GM21390 (cell line): ENCODE data around the gene HAPSTR1.
"Not testable (repeated sequence)": the region's sequence is repeated elsewhere in the genome, so short reads cannot be mapped to it uniquely, and the experiment has no call there.

Experiments
- ATAC-seq: cut with Tn5 transposase; IDR thresholded peaks from one replicate; pipeline ENCODE4 v1.9.1; 2021; ENCODE audit not compliant: unreplicated experiment

HAPSTR1 gene

DNA sequence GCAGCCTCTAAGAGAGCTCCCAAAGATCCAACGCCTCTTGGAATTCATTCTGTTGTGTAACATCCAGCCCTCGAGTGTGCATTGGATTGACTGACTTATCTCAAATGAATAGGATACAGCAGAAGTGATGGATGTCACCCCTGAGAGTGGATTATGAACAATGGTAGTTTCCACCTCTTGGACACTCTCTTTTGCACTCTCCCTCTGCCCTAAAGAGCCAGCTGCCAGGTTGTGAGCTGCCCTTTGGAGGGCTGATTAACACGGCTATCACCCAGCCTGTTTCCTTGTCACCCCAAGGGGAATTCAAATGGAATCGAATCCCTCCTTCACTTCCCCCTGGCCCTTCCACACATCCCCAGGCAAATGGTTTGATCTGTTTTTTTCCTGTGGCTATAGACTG is 21.2 kb upstream of the HAPSTR1 start:
- ATAC-seq = no peak

DNA sequence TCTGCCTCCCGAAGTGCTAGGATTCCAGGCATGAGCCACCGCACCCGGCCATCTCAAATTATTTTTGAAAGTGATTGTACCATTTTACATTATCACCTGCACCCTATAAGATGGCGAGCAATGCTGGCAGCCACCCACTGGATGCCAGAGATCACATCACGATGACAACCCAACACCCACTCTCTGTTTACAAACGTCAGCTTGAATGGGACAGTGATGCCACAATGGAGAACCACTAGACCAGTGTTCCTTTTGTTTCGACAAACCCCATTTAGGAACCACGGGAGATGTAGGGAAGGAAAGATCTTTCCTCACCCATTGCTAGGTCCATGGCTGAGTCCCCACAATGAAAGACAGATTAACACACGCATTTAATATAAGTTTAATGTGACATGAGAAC is 20.1 kb upstream of the HAPSTR1 start:
- ATAC-seq = no peak

DNA sequence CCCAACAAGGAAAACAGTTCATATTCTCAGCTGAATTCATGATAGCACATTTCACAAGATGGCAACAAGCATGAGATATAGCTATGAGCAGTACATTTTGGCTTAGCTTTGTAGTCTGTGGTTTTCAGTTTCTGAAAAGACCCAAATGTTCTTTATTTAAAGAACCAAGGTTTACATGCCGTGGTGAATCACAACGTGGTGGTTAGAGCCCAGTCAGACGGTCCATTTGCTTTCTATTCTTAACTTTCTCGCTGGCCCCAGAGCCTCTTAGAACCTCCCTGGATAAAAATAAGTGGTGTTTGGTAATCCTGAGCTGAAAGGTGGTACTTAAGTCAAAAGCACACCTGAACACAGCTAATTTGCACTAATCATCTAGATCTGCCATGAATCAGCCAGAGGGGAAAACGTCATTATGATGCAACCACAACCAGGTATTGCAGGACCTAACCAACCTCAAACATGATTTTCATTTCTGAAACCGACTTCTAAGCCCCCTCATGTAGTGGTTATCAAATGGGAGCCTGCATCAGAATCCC is 18.6 kb upstream of the HAPSTR1 start:
- peak; percentile 75 for ATAC-seq

DNA sequence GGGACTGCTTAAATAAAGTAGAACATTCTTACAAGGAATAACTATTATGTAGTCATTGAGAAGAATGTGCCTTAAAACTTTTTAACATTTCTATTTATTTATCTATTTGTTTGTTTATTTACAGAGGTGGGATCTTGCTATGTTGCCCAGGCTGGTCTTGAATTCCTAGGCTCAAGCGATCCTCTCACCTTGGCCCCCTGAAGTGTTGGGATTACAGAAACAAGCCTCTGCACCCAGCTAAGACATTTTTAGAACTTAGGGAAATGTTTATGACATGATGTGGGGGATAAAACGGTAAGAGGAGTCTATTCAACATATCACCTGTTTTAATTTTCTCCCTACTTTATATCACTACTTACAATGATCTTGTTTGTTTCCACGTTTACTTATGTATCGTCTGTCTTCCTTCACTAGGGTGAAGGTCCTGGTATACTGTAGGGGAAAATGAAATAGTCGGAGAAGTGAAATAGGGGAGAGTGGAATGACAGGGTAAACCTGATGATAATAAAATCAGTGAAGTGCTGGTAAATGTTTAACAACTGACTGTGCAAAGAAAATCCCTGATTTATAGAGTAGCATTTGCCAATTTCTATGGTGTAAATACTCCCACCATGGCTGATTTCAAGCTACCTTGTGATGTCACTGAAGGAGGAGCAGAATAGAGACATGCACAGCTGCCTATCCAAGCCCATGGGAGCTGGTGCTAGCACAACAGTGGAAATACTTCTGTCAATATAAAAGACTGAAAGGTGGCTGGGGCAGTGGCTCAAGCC is 16.0 kb upstream of the HAPSTR1 start:
- ATAC-seq = no peak

DNA sequence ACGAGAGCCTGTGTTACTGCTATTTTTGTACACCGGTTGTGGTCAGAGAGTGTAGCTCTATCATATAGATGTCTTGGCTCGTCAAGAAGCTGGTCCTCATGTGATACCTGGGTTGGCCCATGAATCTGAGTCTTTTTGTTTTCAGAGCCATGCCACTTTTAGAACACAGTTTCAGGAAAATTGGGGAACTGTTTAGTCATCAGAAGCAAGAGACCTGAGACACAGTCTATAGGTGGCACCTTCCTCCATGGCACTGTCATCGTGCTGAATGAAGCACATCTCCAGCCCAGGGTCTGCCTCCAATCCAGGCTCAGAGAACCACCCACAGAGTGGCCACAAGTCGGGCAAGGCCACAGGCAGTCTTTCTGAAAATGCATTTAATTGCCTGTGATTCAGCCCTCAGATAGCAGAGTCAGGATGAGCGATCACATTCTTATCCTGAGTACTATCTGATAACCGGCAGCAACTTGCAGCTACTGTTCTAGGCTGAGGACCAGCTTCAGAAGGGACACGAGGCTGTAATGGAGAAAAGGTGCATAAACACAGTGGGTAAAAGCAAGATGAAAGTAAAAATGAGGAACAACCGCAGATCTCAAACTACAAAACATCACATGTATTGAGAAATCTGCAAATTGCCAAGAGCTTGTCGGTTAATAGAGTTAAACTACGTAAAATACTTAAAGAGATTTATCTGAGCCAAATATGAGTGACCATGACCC is 14.2 kb upstream of the HAPSTR1 start:
- no peak for ATAC-seq

DNA sequence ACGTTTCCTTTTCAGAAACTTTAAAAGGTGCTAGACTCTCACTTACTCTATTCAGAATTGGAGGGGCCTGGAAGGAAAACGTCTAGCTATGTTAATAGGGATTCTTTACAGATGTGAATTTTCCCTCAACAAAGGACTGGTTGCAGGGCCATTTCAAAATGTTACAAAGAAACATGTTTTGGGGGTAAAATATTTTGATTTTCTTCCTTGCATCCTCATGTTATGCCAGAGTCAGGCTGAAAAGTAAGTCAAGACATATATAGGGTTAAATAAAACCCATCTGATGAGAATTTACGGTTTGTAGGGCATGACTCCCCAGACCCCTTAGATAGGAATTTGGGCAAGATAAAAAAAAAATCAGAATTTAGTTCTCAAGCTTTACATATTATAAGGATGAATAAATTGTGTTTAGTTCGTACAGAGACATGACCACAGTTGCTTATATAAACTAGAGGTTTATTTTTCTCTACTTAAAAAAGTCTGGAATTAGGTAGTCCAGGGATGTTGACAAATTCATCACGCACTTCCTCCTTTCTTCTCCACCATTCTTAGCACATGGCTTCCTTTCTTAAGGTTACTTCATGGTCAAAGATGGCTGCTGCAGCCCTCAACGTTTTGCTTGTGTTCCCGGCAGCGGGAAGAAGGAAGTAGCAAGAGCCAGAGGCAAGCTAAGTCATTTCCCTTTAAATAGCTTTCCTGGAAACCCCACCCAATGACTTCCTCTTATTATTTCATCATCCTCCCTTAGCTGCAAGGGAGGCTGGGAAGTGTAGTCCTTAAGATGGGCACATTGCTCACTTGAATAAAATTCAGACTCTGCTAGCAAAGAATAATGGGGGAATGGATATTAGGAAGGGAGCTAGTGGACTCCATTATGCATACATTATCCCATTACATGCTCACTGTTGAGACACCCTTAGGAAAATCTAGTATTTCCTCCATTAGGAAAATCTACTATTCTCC is 12.7 kb upstream of the HAPSTR1 start:
- ATAC-seq = peak; percentile 74

DNA sequence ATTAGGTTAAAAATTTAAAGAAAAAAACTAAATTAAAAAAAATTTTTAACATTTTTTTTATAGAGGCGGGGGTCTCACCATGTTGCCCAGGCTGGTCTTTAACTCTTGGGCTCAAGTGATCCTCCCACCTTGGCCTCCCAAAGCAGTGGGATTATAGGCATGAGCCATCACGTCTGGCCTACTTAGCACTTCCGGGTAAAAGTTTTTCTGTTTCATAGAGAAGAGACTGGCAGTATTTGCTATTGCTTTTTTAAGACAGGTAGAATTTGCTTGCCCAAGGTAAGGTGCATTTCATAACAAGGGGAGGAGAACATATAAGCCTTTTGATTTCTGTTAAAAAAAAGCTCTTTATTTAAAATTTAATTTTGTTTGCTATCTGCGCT is 12.0 kb upstream of the HAPSTR1 start:
- ATAC-seq = no peak

DNA sequence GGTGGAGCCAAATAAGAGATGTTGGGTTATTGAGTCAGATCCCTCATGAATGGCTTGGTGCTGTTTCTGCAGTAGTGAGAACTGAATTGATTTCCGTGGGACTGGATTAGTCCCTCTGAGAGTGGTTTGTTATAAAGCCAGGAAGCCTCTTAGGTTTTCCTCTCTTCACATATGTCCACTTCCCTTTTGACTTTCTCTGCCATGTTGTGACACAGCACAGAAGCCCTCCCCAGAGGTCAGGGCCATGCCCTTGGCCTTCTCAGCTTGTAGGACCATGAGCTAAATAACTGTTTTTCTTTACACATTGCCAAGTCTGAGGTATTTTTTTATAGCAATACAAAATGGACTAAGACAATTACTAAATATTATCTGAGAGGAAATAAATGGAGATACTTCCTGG is 10.3 kb upstream of the HAPSTR1 start:
- ATAC-seq = no peak

DNA sequence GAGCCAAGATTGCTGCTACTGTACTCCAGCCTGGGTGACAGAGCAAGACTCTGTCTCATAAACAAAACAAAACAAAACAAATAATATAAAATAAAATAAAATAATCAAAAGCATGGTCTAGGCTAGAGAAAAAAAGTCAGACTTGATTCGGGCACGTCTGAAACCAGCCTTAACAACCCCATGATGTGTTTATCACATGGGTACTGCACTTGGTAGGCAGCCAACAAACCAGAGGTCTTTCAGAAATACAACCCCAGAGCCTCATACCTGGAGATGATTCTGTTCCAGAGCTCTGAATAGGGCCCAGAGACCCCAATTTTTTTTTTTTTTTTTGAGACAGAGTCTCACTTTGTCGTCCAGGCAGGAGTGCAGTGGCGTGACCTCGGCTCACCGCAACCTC is 9.6 kb upstream of the HAPSTR1 start:
- ATAC-seq = no peak

DNA sequence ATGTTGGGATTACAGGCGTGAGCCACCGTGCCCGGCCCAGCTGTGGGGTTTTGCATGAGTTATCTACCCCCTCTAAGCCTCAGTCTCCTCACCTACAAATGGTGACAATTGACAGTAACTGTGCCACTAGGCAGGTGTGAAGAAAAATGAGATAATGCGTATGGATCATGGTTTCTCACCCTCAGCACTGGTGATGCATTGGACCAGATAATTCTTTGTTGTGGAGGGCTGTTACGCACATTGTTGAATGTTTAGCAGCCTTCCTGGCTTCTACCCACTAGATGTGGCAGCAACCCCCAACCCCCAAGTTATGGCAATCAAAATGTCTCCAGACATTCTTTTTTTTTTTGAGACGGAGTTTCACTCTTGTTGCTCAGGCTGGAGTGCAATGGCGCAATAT is 9.0 kb upstream of the HAPSTR1 start:
- ATAC-seq = no peak

DNA sequence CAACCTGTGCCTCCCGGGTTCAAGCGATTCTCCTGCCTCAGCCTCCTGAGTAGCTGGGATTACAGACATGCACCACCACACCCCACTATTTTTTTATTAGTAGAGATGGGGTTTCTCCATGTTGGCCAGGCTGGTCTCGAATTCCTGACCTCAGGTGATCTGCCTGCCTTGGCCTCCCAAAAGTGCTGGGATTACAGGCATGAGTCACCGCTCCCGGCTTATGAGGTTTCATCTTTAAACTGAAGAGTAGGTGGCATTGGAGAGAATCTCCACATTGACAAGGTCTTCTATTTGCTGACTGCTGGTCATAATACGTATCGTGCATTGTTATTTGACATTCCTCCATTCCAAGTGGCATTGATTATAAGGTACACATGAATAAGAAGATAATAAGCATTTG is 3.7 kb upstream of the HAPSTR1 start:
- ATAC-seq = not testable (repeated sequence)

DNA sequence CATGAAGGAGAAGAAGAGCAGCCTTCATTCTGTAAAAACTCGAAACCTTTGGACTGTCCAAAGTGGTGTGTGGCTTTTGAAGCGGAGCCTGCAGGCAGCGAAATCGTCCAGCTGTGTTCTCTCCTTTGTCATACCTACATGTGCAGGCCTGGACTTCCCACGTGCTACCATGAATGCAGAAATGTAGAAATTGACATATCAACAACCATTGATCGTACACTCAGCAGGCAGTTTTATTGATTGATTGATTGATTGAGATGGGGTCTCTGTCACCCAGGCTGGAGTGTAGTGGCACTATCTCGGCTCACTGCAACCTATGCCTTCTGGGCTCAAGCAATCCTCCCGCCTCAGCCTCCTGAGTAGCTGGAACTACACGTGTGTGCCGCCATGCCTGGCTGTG is 2.6 kb upstream of the HAPSTR1 start:
- ATAC-seq = no peak

DNA sequence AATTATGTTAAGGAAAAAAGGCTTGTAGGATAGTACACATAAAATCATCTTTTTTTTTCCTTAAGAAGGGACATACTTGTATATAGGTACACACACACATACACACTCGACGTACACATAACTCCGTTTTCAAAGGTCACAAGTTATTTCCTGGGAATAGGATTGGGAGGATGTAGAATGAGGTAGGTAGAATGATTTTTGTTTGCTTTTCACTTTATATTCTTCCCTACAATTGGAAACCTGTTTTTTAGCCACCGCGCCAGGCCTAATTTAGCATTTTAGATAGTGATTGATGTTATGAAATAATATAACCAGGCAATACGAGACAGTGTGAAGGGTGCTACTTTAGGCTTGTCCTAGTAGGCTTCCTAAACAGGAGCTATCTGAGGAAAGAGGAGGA is 1.8 kb upstream of the HAPSTR1 start:
- no peak for ATAC-seq

DNA sequence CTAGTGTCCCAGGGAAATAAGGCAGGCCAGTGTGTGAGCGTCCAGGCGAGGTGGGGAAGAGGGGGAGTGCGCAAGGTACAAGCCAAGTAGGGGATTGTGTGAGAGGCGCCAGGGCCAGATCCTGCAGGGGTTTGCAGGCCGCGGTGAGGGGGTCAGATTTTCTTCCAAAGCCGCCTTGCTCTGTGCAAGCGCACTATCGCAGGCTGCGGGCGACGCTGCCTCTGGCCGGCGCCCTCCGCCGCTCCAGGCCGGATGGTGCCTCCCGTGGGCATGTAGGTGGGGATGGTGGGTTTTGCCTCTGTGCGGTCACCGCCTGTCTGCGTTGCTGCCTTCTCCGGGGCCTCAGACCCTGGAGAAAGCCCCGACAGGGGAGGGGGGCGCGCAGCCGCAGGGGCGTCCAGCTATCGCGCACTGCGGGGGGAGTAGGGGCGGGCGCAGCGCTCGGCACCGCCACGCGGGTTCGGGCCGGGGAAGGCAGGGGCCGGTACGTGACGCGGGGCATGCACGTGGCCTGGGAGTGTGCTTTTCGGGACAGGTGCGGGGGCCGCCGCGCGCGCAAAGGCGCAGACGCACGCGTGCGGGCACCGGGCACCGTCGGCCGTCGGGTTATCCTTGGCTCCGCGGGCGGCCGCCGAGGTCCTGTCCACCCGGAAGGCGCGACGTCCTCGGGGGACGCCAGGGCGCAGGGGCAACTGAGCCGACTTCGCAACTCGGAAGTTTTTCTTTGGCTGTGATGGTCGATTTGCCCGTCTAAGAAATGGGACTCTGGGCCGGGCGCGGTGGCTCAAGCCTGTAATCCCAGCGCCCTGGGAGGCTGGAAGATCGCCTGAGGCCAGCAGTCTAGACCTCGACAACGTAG is 1.1 kb upstream of the HAPSTR1 start:
- no peak for ATAC-seq

DNA sequence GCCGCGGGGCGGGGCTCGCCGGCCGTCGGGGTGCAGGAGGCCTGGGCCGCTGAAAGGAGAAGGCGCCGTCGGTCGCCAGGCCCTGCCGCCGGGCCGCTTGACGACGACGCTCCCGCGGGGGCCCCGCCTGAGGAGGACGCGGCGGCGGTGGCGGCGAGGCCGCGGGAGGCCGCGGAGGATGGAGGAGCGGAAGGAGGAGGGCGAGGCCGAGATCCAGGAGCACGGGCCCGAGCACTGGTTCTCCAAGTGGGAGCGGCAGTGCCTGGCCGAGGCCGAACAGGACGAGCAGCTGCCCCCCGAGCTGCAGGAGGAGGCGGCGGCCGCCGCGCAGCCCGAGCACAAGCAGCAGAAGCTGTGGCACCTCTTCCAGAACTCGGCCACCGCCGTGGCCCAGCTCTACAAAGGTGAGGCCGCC is 430 bp downstream of the HAPSTR1 start:
- peak; percentile 14 for ATAC-seq

DNA sequence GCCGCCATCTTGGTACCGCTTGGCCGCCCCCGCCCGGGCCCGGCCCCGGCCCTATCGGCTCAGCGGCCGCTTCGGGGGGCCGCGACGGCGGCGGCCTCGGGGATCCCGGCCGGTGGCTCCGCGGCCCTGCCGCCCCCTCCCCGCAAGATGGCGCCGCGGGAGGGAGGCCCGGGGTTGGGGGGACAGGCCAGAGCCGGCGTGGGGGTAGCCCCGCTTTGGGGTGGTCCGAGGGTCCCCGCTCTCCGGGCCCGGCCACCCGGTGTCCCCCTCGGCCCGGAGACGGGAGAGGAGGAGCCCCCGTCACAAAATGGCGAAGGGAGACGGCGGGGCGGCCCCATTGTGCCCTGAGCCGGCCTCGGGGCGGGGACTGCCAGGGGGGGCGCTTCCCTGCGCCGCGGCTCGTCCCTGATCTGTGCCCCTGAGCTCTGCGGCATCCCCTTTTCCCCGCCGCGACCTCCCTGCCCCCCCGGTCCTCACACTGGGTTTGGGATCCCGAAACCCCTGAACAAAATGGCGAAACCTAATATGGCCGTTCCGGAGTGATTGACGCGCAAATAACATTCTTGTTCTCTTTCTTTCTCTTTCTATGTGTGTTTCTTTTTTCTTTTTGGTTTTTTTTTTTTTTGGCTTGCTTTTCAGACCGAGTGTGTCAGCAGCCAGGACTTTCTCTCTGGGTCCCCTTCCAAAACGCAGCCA is 986 bp downstream of the HAPSTR1 start:
- ATAC-seq = peak; percentile 6

DNA sequence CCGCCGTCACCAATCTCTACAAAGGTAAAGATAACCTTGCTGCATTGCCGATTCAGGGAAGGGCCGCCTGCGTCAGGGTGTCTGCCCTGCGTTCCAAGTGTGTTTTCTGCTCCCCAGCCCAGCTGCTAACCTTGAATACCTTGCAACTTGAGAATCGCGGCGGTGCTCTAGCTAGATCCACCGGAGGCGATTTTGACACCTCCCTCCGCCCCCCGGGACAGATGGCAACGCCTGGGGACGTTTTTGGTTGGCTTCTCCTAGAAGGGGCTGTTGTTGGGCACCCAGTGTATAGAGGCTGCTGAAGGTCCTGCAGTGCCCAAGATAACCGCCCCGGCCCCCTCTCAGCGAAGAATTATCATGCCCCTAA is 1.5 kb downstream of the HAPSTR1 start:
- ATAC-seq = no peak

DNA sequence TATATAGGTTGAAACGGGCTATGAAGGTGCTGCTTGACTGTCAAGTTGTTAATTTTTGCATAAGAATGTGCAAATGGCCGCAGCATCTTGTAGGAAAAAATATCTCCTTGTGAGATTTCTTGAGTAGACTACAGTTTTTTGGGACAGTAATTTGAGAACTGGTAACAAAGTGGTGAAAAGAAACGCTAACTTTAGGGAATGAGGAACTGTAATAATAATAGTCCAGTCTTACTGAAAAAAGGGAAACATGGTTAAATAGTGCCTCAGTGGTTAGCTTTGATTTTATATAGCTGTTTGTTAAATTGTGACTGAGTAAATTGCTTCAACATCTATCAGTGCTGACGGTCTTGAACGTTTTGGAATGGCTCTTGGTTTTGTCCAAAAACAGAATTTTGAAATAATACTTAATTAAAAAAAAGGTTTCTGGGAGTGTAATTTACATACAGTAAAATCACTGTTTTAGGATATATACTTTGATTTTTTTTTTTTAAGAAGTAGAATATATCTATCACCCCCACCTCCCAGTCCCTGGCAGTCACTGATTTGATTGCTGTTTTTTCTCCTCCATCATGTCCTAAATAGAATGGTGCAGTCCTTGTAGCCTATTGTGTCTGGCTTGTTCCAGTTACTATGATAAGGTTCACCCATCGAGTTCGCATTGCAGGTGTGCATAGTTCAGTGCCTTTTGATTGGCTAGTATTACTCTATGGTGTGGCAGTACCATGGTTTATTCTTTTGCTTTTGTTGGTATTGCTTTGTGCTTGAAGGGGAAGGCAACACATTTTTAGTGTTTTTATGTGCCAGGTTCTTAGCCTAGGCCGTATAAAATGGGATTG is 2.8 kb downstream of the HAPSTR1 start:
- no peak for ATAC-seq

DNA sequence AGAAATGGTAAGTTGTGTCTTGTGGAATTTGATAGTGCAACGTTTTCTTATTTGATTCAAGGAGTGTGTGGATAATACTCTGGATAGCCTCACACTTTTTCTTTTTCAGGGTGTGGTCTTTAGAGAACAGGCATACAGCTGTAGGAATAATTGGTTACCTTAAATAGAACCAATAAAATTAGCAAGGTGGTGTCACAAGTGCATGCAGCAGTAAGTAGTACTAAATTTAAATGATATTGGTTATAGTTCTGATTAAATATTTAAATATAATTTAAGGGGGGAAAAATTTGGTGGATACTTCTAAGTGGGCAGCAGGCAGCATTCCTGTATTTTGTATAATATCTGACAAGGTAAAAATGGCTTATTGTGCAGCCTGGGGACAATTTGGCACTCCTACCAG is 3.7 kb downstream of the HAPSTR1 start:
- ATAC-seq = no peak
